Measurements from ENCODE around the gene MCHR2. TPM values are rescaled to one million over a fixed set of nuclear protein-coding genes. Genes with fewer than 3 reads are reported as not detected.
"Not testable (repeated sequence)": the region's sequence is repeated elsewhere in the genome, so short reads cannot be mapped to it uniquely, and the experiment has no call there.

Gene MCHR2
- not detected for total RNA-seq
- long read RNA-seq: 0 reads

DNA sequence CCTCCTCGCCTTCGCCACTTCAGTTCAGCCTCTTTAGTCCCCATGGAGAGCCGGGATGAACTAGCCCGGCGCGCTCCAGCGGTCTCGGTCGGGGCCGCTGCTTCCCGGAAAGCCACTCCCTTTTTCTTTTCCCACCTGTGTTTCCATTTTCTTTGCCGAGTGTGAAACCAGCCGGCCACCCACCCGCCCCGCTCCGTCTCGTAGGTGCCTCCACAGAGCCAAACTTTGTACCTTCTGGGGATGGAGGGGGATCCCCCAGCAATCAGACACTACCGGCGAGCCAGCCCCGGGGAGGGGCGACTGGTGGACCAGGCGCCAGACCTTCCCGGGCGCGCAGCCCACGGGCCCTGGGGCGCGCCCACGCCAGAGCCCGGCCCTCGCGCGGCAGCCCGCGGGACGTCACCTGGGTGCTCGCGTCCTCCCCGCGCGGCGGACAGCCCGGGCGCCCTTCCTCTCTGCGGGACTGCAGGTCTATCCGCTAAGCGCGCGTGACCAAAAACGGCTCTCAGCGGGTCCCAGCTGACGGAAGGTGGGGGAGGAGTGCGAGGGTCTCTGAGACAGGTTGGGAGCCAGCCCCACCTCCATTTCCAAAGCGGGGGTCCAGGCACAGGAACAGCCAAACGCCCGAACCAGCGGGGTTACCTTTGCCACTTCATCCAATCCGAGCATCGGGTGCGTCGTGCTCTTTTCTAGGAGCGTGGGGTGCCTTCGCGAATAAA, at the start of gene MCHR2:
Gene MCHR2, minus strand, starts transcription at position 691 of the 719 bp plus-strand sequence. CDS start 38,076 bp downstream, outside the sequence.
- no peak for DNase-seq
- intact Hi-C loops (cut with DNase I, micrococcal nuclease): no loop called here
- ATAC-seq: no peak

GRCh38 chr6:100038546-100038945, 44.5 kb upstream of the MCHR2 start:
- ATAC-seq; DNase-seq; intact Hi-C loops (cut with DNase I, micrococcal nuclease): not testable (repeated sequence)

GRCh38 chr6:100035873-100036653, 42.0 kb upstream of the MCHR2 start:
- ATAC-seq (no peak), DNase-seq (no peak)
- intact Hi-C loops (cut with DNase I, micrococcal nuclease): no loop called here

- DNase-seq (no peak), ATAC-seq (no peak)
- intact Hi-C loops (cut with DNase I, micrococcal nuclease): no loop called here
These were observed 29.8 kb upstream of the MCHR2 start for GRCh38 chr6:100023798-100024197.

GRCh38 chr6:100022847-100023246, 28.8 kb upstream of the MCHR2 start:
- DNase-seq (no peak), ATAC-seq (no peak)
- intact Hi-C loops (cut with DNase I, micrococcal nuclease): no loop called here

DNA sequence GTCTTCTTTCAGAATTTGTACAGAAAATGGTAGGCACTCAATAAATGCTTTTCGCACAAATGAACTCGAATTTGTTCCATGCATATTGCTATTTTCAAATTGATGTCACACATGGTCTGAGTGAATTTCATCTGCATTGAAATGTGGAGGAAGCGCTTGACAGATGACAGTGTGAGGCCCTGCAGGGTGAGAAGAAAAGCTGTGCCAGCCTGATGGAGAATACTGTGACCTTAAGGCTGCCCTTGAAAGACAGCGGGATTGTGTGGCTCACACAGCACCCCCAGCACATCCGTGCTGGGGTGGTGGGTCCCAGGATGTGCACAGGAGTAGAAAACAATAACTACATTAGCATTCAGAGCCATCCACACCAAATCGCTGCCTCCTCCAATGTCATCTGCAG, 14.8 kb upstream of the MCHR2 start:
- no peak for ATAC-seq
- intact Hi-C loops (cut with DNase I, micrococcal nuclease): no loop called here

DNA sequence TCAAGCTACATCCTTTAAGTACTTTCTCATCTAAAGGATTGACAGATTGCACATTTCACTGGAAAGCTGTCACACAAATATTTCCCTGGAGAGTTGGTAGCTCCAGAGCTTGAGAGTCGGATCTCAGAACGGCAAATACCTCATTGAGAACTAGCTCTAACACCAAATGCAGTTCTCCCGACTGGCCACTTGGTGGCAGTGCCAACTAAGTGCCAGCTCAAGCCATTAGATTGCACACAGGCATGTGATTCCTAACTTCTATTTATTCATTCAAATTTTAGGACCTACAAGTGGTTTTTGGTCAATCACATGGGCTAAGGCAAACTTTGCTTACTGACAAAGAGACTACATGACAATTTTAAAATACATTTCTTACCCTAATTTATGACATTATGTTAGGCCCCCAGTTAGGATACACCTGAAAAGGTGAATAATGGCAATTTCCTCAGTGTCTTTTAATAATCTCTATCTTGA, 7.9 kb upstream of the MCHR2 start:
- ATAC-seq (peak; percentile 49), DNase-seq (peak; percentile 18 to 25)
- intact Hi-C loops (cut with DNase I, micrococcal nuclease): no loop called here

More for the DNA sequence above, 14.8 kb upstream of the MCHR2 start:
- no peak for DNase-seq

GRCh38 chr6:99997141-99997540, 3.1 kb upstream of the MCHR2 start:
- no peak for ATAC-seq
- no peak for DNase-seq
- intact Hi-C loops (cut with DNase I, micrococcal nuclease): no loop called here

GRCh38 chr6:99995916-99996315, 1.9 kb upstream of the MCHR2 start:
- DNase-seq: no peak
- intact Hi-C loops (cut with DNase I, micrococcal nuclease): no loop called here
- ATAC-seq: no peak

GRCh38 chr6:99993146-99993532, 884 bp downstream of the MCHR2 start:
- ATAC-seq (no peak), DNase-seq (no peak)
- intact Hi-C loops (cut with DNase I, micrococcal nuclease): no loop called here

GRCh38 chr6:99991955-99992354, 2.1 kb downstream of the MCHR2 start:
- intact Hi-C loops (cut with DNase I, micrococcal nuclease): no loop called here
- no peak for DNase-seq
- no peak for ATAC-seq

DNA sequence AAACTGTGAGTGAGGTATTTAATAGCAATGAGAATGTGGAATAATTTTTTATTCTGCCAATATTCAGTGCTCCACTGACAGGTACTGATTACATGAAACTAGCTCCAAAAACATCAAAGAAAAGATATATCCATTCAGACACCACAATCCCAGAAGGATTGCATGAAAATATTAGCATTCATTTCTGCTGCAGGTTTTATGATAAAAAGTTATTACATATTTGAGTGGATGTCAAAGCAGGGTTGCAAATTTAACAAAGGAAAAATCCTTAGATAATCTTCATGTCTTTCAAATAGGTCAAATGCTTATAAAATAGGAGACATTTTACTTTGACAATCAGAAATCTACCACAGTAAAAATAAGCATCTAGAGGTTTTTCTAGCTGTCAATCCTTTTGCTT, 13.3 kb downstream of the MCHR2 start:
- intact Hi-C loops (cut with DNase I, micrococcal nuclease): no loop called here
- ATAC-seq (no peak), DNase-seq (no peak)

- ATAC-seq (no peak), DNase-seq (no peak)
- intact Hi-C loops (cut with DNase I, micrococcal nuclease): no loop called here
These were observed 14.1 kb downstream of the MCHR2 start for GRCh38 chr6:99979953-99980352.

DNA sequence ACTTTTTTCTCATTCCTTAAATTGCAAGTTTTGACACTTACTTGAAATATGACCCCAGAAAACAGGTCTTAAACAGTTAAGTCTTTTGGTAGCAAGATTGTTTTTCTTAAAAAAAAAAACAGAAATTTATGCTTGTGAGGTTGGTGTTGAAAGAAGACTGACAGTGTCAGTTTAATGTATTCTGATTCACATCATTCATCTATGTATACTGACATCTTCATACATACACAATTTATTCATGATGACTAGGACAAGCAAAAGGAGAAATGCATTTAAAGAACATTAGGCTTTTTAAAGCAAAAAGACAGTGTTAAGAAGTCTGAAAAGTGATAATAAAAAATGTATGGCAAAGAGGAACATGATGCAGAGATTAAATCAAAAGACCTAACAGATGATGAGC, 27.0 kb downstream of the MCHR2 start:
- intact Hi-C loops (cut with DNase I, micrococcal nuclease): no loop called here
- DNase-seq: no peak
- no peak for ATAC-seq

DNA sequence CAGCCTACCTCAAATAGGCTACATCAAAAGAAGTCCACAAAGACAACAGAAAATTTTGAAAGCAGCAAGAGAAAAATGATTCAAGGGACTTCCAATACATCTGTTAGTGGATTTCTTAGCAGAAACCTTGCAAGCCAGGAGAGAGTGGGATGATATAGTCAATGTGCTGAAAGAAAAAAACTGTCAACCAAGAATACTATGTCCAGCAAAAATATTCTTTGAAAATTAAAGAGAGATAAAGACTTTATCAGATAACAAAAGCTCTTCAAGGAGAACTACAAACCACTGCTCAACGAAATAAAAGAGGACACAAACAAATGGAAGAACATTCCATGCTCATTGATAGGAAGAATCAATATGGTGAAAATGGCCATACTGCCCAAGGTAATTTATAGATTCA, 34.0 kb downstream of the MCHR2 start:
- no peak for DNase-seq
- intact Hi-C loops (cut with DNase I, micrococcal nuclease): no loop called here
- ATAC-seq: no peak

- no peak for DNase-seq
- intact Hi-C loops (cut with DNase I, micrococcal nuclease): no loop called here
- no peak for ATAC-seq
These were observed 42.8 kb downstream of the MCHR2 start for GRCh38 chr6:99951016-99951805.

GRCh38 chr6:99946005-99946404, 48.0 kb downstream of the MCHR2 start:
- DNase-seq (no peak), ATAC-seq (no peak)
- intact Hi-C loops (cut with DNase I, micrococcal nuclease): no loop called here

DNA sequence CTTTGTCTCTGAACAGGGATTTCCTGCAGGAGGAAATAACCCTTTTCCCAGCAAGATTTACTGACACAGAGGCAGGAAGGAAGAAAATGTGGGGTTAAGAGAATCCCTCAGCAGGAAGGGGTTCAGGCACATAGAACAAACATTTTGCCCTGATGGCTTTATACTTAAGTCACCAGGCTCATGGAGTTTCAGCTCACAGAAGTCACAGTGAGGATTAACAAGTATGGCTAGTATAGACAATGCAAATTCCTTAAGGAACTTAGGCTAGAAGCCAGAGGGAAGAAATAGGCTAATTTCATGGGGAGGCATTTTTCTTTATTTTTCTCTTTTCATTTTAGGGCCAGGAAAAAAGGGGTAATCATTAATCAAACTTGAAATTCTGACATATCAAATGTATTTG, 50.2 kb downstream of the MCHR2 start:
- no peak for ATAC-seq
- DNase-seq: no peak
- intact Hi-C loops (cut with DNase I, micrococcal nuclease): no loop called here

DNA sequence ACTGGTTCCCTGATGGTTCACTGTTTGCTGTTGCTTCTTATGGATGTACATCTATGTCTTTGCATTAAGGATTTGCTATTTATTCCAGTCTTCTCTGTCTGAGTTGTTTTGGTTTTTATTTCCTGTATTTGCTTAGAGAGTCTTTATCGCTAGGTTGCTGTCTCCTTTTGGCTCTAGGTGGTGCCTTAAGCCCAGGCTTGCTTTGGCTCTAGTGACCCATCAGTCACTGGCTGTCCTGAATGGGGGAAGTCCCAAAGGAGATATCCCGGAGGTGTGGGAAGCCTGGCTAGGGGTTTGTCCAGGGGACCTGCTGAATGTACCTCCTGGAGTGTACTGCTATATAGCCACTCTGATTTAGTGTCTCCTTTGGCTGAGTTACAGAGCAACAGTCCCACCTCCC, 53.4 kb downstream of the MCHR2 start:
- no peak for ATAC-seq
- DNase-seq: no peak
- intact Hi-C loops (cut with DNase I, micrococcal nuclease): no loop called here

- ATAC-seq (no peak), DNase-seq (no peak)
- intact Hi-C loops (cut with DNase I, micrococcal nuclease): no loop called here
These were observed 60.9 kb downstream of the MCHR2 start for GRCh38 chr6:99933129-99933528.
